Peyer's patch (tissue), 4 donors: ENCODE results near the gene SAMD10. TPM values are rescaled to one million over a fixed set of nuclear protein-coding genes. Genes with fewer than 3 reads are reported as not detected.

Source experiments
- DNase-seq, 3 donors: peaks; one replicate each; pipeline ENCODE4 v3.0.0-alpha.2; 2017 to 2019
- H3K27ac ChIP-seq, 4 donors: fragments of 200-600 bp; sonication (generic); one replicate each; pipeline ENCODE4 v1.5.1; 2016 to 2019
- H3K27me3 ChIP-seq, 2 donors: fragments of 200-600 bp; sonication (generic); one replicate each; pipeline ENCODE4 v1.5.1; 2019
- H3K36me3 ChIP-seq, 3 donors: fragments of 200-600 bp; sonication (generic); one replicate each; pipeline ENCODE4 v1.5.1; 2016 to 2019
- H3K4me1 ChIP-seq, 4 donors: fragments of 200-600 bp; sonication (generic); one replicate each; pipeline ENCODE4 v1.5.1; 2016 to 2019
- H3K4me3 ChIP-seq, 4 donors: fragments of 200-600 bp; sonication (generic); 1 replicate in 3 of 4; 2 replicates in 1 of 4; pipeline ENCODE4 v1.5.1; 2016 to 2019; ENCODE audit warnings: mild to moderate bottlenecking in 1 of 4
- H3K9me3 ChIP-seq, 4 donors: fragments of 200-600 bp; sonication (generic); one replicate each; pipeline ENCODE4 v1.5.1; 2016 to 2019; ENCODE audit warnings: mild to moderate bottlenecking in 1 of 4
- POLR2A ChIP-seq, 2 donors: fragments of 450-650 bp; IDR thresholded peaks; one replicate each; pipeline ENCODE4 v1.5.1; 2017; ENCODE audit warnings: antibody characterized with exemption in 2 of 2, mild to moderate bottlenecking in 2 of 2, moderate library complexity in 2 of 2
- total RNA-seq, 4 donors: library from RNA; depleted of rRNA; stranded (reverse); fragments of >200 nt; gene quantifications; one replicate each; pipeline ENCODE4 v1.1.0, GENCODE V29; 2016
- TF ChIP-seq, protein P1 (sequence below), 6 experiments: fragments of 450-650 bp in 4 of 6; fragments of 200-600 bp in 2 of 6; sonication (generic) in 1 of 6; IDR thresholded peaks; one replicate each; pipeline ENCODE4 v1.5.1; 2017 to 2019; ENCODE audit warnings: antibody characterized with exemption in 6 of 6, mild to moderate bottlenecking in 3 of 6, moderate library complexity in 1 of 6

Gene SAMD10
- 10 to 100 TPM in 3 of 4 donors, 1 to 10 TPM in 1; 1.7 to 14.3 (median 11.1) TPM for total RNA-seq

DNA sequence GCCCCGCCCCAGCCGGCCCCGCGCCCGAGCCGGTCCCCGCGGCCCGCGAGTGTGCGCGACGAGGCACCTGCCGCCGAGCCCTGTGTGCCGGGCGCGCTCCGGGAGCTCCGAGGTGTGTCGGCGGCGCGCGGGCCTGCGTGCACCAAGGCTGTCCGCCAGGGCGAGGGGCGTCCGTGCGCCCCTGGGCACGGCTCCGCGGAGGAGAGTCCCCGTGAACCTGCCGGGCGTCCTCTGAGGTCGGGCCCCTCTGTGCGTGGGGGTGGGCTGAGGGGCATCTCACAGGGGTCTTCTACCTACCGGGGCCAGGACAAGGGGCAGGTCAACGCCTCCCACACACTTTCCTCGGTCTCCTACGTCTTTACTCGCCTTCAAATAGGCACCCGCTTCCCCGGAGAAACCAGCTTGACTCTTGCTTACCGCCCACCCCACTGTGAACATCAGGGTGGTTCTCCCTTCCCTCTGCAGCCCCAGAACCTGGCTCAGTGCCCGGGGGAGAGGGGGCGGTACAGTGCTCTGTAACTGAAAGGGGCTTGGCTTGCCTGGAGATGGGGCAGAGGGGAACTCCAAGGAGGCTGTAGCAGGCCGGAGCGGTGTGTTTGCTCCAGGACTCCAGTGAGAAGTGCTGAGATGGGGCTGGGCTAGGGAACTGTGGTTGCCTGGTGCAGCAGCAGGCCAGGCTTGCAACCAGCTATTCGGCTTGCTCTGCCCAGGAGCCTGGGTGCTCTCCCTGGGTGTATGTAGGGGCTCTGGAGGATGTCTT lies at the start of gene SAMD10:
Gene SAMD10 (minus strand): TSS at position 86 of the 760 bp plus-strand sequence. CDS start 175 bp downstream, outside the sequence.
- TF ChIP-seq, protein P1, sequence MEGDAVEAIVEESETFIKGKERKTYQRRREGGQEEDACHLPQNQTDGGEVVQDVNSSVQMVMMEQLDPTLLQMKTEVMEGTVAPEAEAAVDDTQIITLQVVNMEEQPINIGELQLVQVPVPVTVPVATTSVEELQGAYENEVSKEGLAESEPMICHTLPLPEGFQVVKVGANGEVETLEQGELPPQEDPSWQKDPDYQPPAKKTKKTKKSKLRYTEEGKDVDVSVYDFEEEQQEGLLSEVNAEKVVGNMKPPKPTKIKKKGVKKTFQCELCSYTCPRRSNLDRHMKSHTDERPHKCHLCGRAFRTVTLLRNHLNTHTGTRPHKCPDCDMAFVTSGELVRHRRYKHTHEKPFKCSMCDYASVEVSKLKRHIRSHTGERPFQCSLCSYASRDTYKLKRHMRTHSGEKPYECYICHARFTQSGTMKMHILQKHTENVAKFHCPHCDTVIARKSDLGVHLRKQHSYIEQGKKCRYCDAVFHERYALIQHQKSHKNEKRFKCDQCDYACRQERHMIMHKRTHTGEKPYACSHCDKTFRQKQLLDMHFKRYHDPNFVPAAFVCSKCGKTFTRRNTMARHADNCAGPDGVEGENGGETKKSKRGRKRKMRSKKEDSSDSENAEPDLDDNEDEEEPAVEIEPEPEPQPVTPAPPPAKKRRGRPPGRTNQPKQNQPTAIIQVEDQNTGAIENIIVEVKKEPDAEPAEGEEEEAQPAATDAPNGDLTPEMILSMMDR (IDR thresholded peaks at IDR 0.05) = peak in 4 of 6 experiments; percentile 36 to 51 (median 43)
- peak in 1 of 2 donors; percentile 10 for TF ChIP-seq POLR2A (IDR thresholded peaks at IDR 0.05)

DNA sequence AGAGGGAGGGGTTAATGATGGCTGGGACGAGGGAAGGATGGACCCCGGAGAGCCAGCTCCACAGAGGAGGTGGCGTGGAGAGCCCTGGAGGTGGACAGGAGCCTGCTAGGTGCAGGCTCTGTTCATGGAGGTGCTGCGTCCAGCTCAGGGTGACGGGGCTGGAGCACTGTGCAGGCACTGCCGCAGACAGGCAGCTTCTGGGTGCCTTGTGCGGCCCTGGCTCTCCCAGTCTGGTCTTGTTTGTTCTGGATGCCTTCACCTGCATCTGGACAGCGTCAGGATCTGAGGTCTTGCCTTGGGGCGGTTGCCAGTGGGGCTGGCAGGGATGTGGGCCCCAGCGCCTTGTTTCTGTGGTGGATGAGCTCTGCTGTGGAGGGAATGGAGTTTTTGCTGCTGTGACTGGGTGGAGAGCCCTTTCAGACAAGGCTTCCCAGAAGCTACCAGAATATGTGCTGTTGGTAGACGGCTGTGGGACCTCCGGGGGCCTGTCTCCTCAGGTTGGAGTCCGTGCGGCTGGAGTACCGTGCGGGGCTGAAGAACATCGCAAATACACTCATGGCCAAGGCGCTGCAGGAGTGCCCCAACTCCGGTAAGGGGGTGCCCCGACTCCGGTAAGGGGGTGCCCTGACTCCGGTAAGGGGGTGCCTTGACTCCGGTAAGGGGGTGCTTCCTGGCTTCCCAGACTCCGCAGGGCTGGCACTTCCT lies 48.7 kb upstream of the SAMD10 start:
- peaks cover 0 to 15% (median 4%) of the 10 kb centered on the region in 4 donors for H3K4me1 ChIP-seq
- no peaks in the 10 kb centered on the region for H3K27me3 ChIP-seq
- H3K9me3 ChIP-seq = no peaks in the 10 kb centered on the region
- no peak overlapping the region for H3K4me3 ChIP-seq
- H3K36me3 ChIP-seq = peaks cover 0 to 98% (median 10%) of the 10 kb centered on the region in 3 donors
- no peak overlapping the region for H3K27ac ChIP-seq
- TF ChIP-seq POLR2A (IDR thresholded peaks at IDR 0.05) = no peak
- TF ChIP-seq, protein P1 (IDR thresholded peaks at IDR 0.05) = no peak
- DNase-seq = no peak

More for the DNA sequence above, at the start of gene SAMD10:
- peak within 1 kb of the TSS; percentile 80 to 91 (median 90) for H3K27ac ChIP-seq
- peak within 1 kb of the TSS; percentile 79 to 92 (median 91) for H3K4me3 ChIP-seq
- peak; percentile 69 to 78 (median 73) for DNase-seq
- peaks cover 0 to 20% (median 0%) of the 10 kb centered on the region in 3 donors for H3K36me3 ChIP-seq
- no peaks in the 10 kb centered on the region for H3K27me3 ChIP-seq
- H3K4me1 ChIP-seq = peaks cover 2 to 44% (median 23%) of the 10 kb centered on the region in 4 donors
- no peaks in the 10 kb centered on the region for H3K9me3 ChIP-seq

DNA sequence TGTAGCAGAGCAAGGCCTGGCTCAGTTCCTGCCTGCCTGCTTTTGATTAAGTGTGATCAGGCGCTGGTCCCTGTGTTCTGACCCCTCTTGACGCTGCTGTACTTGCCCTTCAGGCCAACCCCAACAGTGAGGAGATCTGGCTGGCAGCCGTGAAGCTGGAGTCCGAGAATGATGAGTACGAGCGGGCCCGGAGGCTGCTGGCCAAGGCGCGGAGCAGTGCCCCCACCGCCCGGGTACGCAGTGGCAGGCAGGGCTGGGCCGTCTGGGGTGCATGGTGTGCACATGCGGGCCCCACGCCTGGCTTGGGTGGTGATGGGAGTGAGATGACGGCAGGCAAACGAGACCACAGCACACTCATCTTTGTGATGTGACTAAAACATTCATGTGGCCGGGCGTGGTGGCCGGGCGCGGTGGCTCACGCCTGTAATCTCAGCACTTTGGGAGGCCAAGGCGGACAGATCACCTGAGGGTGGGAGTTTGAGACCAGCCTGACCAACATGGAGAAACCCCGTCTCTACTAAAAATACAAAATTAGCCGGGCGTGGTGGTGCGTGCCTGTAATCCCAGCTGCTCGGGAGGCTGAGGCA lies 46.5 kb upstream of the SAMD10 start:
- Histone ChIP-seq H3K9me3 (no peaks in the 10 kb centered on the region), H3K36me3 (peaks cover 0 to 92% (median 10%) of the 10 kb centered on the region in 3 donors), H3K4me3 (no peak overlapping the region), H3K27ac (no peak overlapping the region), H3K27me3 (no peaks in the 10 kb centered on the region), H3K4me1 (peaks cover 0 to 18% (median 4%) of the 10 kb centered on the region in 4 donors)
- no peak for TF ChIP-seq POLR2A (IDR thresholded peaks at IDR 0.05)
- TF ChIP-seq, protein P1 (IDR thresholded peaks at IDR 0.05) = no peak
- no peak for DNase-seq

DNA sequence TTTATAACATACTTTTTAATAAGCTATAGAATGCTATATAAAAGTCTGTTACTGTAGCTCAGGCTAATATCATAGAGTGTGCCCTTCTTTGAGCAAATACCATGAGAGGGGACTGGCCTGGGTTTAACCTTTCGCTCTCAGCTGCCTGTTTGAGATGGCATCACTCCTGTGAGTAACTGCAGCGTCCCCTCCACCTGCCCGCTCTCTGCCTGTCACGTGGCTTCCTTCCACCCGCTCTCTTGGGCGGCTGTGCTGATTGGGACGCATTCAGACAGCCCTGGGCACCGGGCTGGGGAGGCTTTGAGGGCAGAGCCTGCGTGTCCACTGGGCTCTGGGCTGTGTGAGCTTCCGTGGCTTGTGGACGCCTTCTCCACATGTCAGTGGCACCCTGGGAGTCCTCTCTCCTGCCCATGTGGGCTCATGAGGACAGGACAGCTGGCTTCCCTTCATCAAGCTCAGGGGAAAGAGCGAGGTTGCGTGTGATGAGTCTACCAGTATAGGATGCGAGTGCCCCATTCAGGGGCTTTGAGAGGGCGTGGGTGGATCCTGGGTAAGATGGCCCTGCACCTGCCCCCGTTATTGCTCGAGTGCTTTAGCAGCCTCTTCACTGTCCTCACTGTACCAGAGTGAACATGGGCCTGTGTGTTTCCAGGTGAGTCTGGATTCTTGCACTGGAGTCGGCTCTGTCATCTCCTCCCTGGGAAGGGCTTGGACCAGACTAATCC lies 45.8 kb upstream of the SAMD10 start:
- no peaks in the 10 kb centered on the region for H3K9me3 ChIP-seq
- no peak overlapping the region for H3K4me3 ChIP-seq
- peaks cover 0 to 95% (median 10%) of the 10 kb centered on the region in 3 donors for H3K36me3 ChIP-seq
- TF ChIP-seq, protein P1 (IDR thresholded peaks at IDR 0.05) = no peak
- TF ChIP-seq POLR2A (IDR thresholded peaks at IDR 0.05) = no peak
- H3K4me1 ChIP-seq = peaks cover 0 to 18% (median 4%) of the 10 kb centered on the region in 4 donors
- no peak for DNase-seq
- no peak overlapping the region for H3K27ac ChIP-seq
- H3K27me3 ChIP-seq = no peaks in the 10 kb centered on the region
